ENCODE measurements around the gene PNPLA8. TPM values are rescaled to one million over a fixed set of nuclear protein-coding genes. Genes with fewer than 3 reads are reported as not detected.

Gene PNPLA8
- total and polyA plus RNA-seq, 2 donors (not counting 3 experiments of a cell fraction or from before 2014, with no cell fraction given), result 5.9 to 19.9 TPM

- Histone ChIP-seq H3K27ac (ENCODE audit: insufficient read depth, low read depth, low read length) (peak overlapping the region; percentile 75), H3K79me2 (ENCODE audit: control insufficient read depth, insufficient read depth, low read length) (no peaks in the 10 kb centered on the region), H3K9me3 (replicated peaks; ENCODE audit: control insufficient read depth, insufficient read depth, low read length) (no peaks in the 10 kb centered on the region), H4K20me1 (replicated peaks; ENCODE audit: control insufficient read depth, extremely low read depth, insufficient read depth, low read length) (no peaks in the 10 kb centered on the region), H2AFZ (ENCODE audit: low read depth, low read length) (no peak overlapping the region), H3K9ac (replicated peaks; ENCODE audit: extremely low read depth, insufficient read depth, low read length) (peak overlapping the region; percentile 20), H3K36me3 (ENCODE audit: control insufficient read depth in 2 of 2, extremely low read depth in 1 of 2, insufficient read depth in 2 of 2, low read length in 2 of 2) (no peaks in the 10 kb centered on the region), H3K27me3 (ENCODE audit: control insufficient read depth in 2 of 2, insufficient read depth in 2 of 2, low read length in 2 of 2) (no peaks in the 10 kb centered on the region), H3K4me2 (ENCODE audit: insufficient read depth, low read length) (peak overlapping the region; percentile 57), H3K9me1 (replicated peaks; ENCODE audit: control insufficient read depth, extremely low read depth, insufficient read depth, low read length) (no peaks in the 10 kb centered on the region), H3K4me1 (ENCODE audit: control insufficient read depth, extremely low read depth, insufficient read depth, low read length) (peaks cover 34% of the 10 kb centered on the region), H3K4me3 (replicated peaks in 1 of 3; ENCODE audit: insufficient read depth in 1 of 3, low read depth in 1 of 3, low read length in 3 of 3) (no peak overlapping the region)
- intact Hi-C loops (cut with micrococcal nuclease), result loop anchor here (1.0 to 2.0 kb wide), 2 partner anchors 68 to 196 kb away; no protein-coding TSS in a partner anchor
- dilution Hi-C loops (cut with MboI; ENCODE audit: extremely low pct_ligation_motif_present, low sequenced_read_pairs), result loop anchor here (25.0 kb wide), 1 partner anchor 302 kb away; no protein-coding TSS in a partner anchor
- CTCF ChIA-PET, result interaction anchor here (0.8 to 2.7 kb wide), 10 partner anchors 8 to 312 kb away, joined by 3 to 12 read pairs (median 4); partner anchors contain the start of gene NRCAM
- DNase-seq (ENCODE audit: low read depth, low spot score) (peak; percentile 87), FAIRE-seq (peak; percentile 88)
- BruUV-seq (replicated peaks), result TSS peak; percentile 38
- TF ChIP-seq POLR2AphosphoS5 (IDR thresholded peaks at IDR 0.05; ENCODE audit: insufficient read depth, low read depth, low read length) (peak; percentile 66), FOS (IDR thresholded peaks at IDR 0.05; ENCODE audit: borderline replicate concordance, insufficient read depth, low read length) (peak; percentile 23), GATA2 (IDR thresholded peaks at IDR 0.05; ENCODE audit: insufficient read depth, insufficient read length, low read depth, low read length) (peak; percentile 92), JUN (IDR thresholded peaks at IDR 0.05; ENCODE audit: borderline replicate concordance, insufficient read depth, insufficient read length, low read depth) (no peak)
- POLR2A ChIA-PET, result no interaction called here
Measured at GRCh38 chr7:108488768-108489538, 37.0 kb downstream of the PNPLA8 start.

GRCh38 chr7:108487646-108488045 is 38.3 kb downstream of the PNPLA8 start:
- Histone ChIP-seq H3K9me3 (replicated peaks; ENCODE audit: control insufficient read depth, insufficient read depth, low read length) (no peaks in the 10 kb centered on the region), H2AFZ (ENCODE audit: low read depth, low read length) (no peak overlapping the region), H3K4me1 (ENCODE audit: control insufficient read depth, extremely low read depth, insufficient read depth, low read length) (peaks cover 34% of the 10 kb centered on the region), H3K27ac (ENCODE audit: insufficient read depth, low read depth, low read length) (no peak overlapping the region), H3K4me2 (ENCODE audit: insufficient read depth, low read length) (no peak overlapping the region), H3K9me1 (replicated peaks; ENCODE audit: control insufficient read depth, extremely low read depth, insufficient read depth, low read length) (no peaks in the 10 kb centered on the region), H3K4me3 (replicated peaks in 1 of 3; ENCODE audit: insufficient read depth in 1 of 3, low read depth in 1 of 3, low read length in 3 of 3) (no peak overlapping the region), H3K79me2 (ENCODE audit: control insufficient read depth, insufficient read depth, low read length) (no peaks in the 10 kb centered on the region), H3K27me3 (ENCODE audit: control insufficient read depth in 2 of 2, insufficient read depth in 2 of 2, low read length in 2 of 2) (no peaks in the 10 kb centered on the region), H3K9ac (replicated peaks; ENCODE audit: extremely low read depth, insufficient read depth, low read length) (no peak overlapping the region), H3K36me3 (ENCODE audit: control insufficient read depth in 2 of 2, extremely low read depth in 1 of 2, insufficient read depth in 2 of 2, low read length in 2 of 2) (no peaks in the 10 kb centered on the region), H4K20me1 (replicated peaks; ENCODE audit: control insufficient read depth, extremely low read depth, insufficient read depth, low read length) (no peaks in the 10 kb centered on the region)
- FAIRE-seq, result no peak
- intact Hi-C loops (cut with micrococcal nuclease), result loop anchor here (2.0 kb wide), 1 partner anchor 67 kb away; no protein-coding TSS in a partner anchor
- no peak for TF ChIP-seq FOS (IDR thresholded peaks at IDR 0.05; ENCODE audit: borderline replicate concordance, insufficient read depth, low read length)
- TF ChIP-seq JUN (IDR thresholded peaks at IDR 0.05; ENCODE audit: borderline replicate concordance, insufficient read depth, insufficient read length, low read depth), result no peak
- no peak for TF ChIP-seq POLR2AphosphoS5 (IDR thresholded peaks at IDR 0.05; ENCODE audit: insufficient read depth, low read depth, low read length)
- TF ChIP-seq EZH2 (IDR thresholded peaks at IDR 0.05; ENCODE audit: borderline replicate concordance, low read depth, low read length, severe bottlenecking), result no peak
- no peak for TF ChIP-seq POLR2A (IDR thresholded peaks at IDR 0.05; ENCODE audit: low read depth, low read length)
- TF ChIP-seq CTCF (IDR thresholded peaks at IDR 0.05; ENCODE audit: extremely low read depth in 1 of 2, insufficient read depth in 1 of 2, low read depth in 1 of 2, low read length in 2 of 2), result no peak
- TF ChIP-seq MYC (IDR thresholded peaks at IDR 0.05; ENCODE audit: low read depth, low read length), result no peak
- dilution Hi-C loops (cut with MboI; ENCODE audit: extremely low pct_ligation_motif_present, low sequenced_read_pairs), result loop anchor here (25.0 kb wide), 1 partner anchor 300 kb away; no protein-coding TSS in a partner anchor
- ChIA-PET POLR2A (no interaction called here), CTCF (interaction anchor here (1.4 to 2.7 kb wide), 3 partner anchors 9 to 306 kb away, joined by 3 to 12 read pairs (median 4); no protein-coding TSS in a partner anchor)
- no TSS peak for BruUV-seq (replicated peaks)
- no peak for DNase-seq (ENCODE audit: low read depth, low spot score)

All from endothelial cell of umbilical vein (primary cell).